ENCODE data around the gene ARSK.

The ARSK gene

GRCh38 chr5:95554647-95555548 is at the start of gene ARSK, which contains the start of gene SKIC3:
ARSK (plus strand) TSS chr5:95555101; CDS start chr5:95555279, 178 bp downstream.
SKIC3 (minus strand) TSS chr5:95554977; CDS start chr5:95547150, 7,827 bp downstream.
- H3K4me1 Mint-ChIP-seq: peaks cover 50% of the 10 kb centered on the region
- H3K4me3 Mint-ChIP-seq: peak within 1 kb of the TSS; percentile 93
- H3K36me3 Mint-ChIP-seq: peaks cover 8% of the 10 kb centered on the region
- H3K27me3 Mint-ChIP-seq: no peaks in the 10 kb centered on the region
- H3K9me3 Mint-ChIP-seq: no peaks in the 10 kb centered on the region
- H3K27ac Mint-ChIP-seq: peak within 1 kb of the TSS; percentile 98

GRCh38 chr5:95508550-95508949 is 46.4 kb upstream of the ARSK start:
- Mint-ChIP-seq H3K36me3 (peaks cover 31% of the 10 kb centered on the region), H3K27me3 (no peaks in the 10 kb centered on the region), H3K4me3 (no peak overlapping the region), H3K27ac (no peak overlapping the region), H3K9me3 (no peaks in the 10 kb centered on the region), H3K4me1 (no peaks in the 10 kb centered on the region)

- H3K4me1 Mint-ChIP-seq: no peaks in the 10 kb centered on the region
- no peaks in the 10 kb centered on the region for H3K9me3 Mint-ChIP-seq
- no peak overlapping the region for H3K4me3 Mint-ChIP-seq
- no peaks in the 10 kb centered on the region for H3K27me3 Mint-ChIP-seq
- H3K27ac Mint-ChIP-seq: no peak overlapping the region
- peaks cover 30% of the 10 kb centered on the region for H3K36me3 Mint-ChIP-seq
These were observed 43.3 kb upstream of the ARSK start for GRCh38 chr5:95511606-95512005.

- Mint-ChIP-seq H3K36me3 (peaks cover 30% of the 10 kb centered on the region), H3K4me3 (no peak overlapping the region), H3K27me3 (no peaks in the 10 kb centered on the region), H3K4me1 (peaks cover 3% of the 10 kb centered on the region), H3K27ac (no peak overlapping the region), H3K9me3 (no peaks in the 10 kb centered on the region)
These were observed 36.5 kb upstream of the ARSK start for GRCh38 chr5:95518417-95518816.

GRCh38 chr5:95519151-95519550 is 35.8 kb upstream of the ARSK start:
- no peaks in the 10 kb centered on the region for H3K27me3 Mint-ChIP-seq
- H3K36me3 Mint-ChIP-seq: peaks cover 30% of the 10 kb centered on the region
- no peak overlapping the region for H3K27ac Mint-ChIP-seq
- no peak overlapping the region for H3K4me3 Mint-ChIP-seq
- no peaks in the 10 kb centered on the region for H3K9me3 Mint-ChIP-seq
- peaks cover 3% of the 10 kb centered on the region for H3K4me1 Mint-ChIP-seq

GRCh38 chr5:95519681-95520080 is 35.2 kb upstream of the ARSK start:
- H3K9me3 Mint-ChIP-seq: no peaks in the 10 kb centered on the region
- no peak overlapping the region for H3K27ac Mint-ChIP-seq
- H3K36me3 Mint-ChIP-seq: peaks cover 30% of the 10 kb centered on the region
- no peak overlapping the region for H3K4me3 Mint-ChIP-seq
- H3K27me3 Mint-ChIP-seq: no peaks in the 10 kb centered on the region
- peaks cover 3% of the 10 kb centered on the region for H3K4me1 Mint-ChIP-seq

- H3K4me1 Mint-ChIP-seq: peaks cover 3% of the 10 kb centered on the region
- peaks cover 30% of the 10 kb centered on the region for H3K36me3 Mint-ChIP-seq
- H3K27ac Mint-ChIP-seq: no peak overlapping the region
These were observed 34.7 kb upstream of the ARSK start for GRCh38 chr5:95520206-95520605.

GRCh38 chr5:95524423-95524822 is 30.5 kb upstream of the ARSK start:
- Mint-ChIP-seq H3K4me3 (no peak overlapping the region), H3K27ac (no peak overlapping the region), H3K36me3 (peaks cover 24% of the 10 kb centered on the region), H3K4me1 (peaks cover 6% of the 10 kb centered on the region), H3K27me3 (no peaks in the 10 kb centered on the region), H3K9me3 (no peaks in the 10 kb centered on the region)

More at GRCh38 chr5:95520206-95520605, 34.7 kb upstream of the ARSK start:
- no peaks in the 10 kb centered on the region for H3K27me3 Mint-ChIP-seq
- no peak overlapping the region for H3K4me3 Mint-ChIP-seq
- H3K9me3 Mint-ChIP-seq: no peaks in the 10 kb centered on the region

- H3K4me1 Mint-ChIP-seq: peaks cover 6% of the 10 kb centered on the region
- no peaks in the 10 kb centered on the region for H3K9me3 Mint-ChIP-seq
- H3K27me3 Mint-ChIP-seq: no peaks in the 10 kb centered on the region
- H3K36me3 Mint-ChIP-seq: peaks cover 16% of the 10 kb centered on the region
- no peak overlapping the region for H3K4me3 Mint-ChIP-seq
- no peak overlapping the region for H3K27ac Mint-ChIP-seq
These were observed 28.0 kb upstream of the ARSK start for GRCh38 chr5:95526871-95527270.

- Mint-ChIP-seq H3K36me3 (peaks cover 12% of the 10 kb centered on the region), H3K4me1 (peaks cover 12% of the 10 kb centered on the region), H3K27ac (no peak overlapping the region)
These were observed 26.3 kb upstream of the ARSK start for GRCh38 chr5:95528565-95528964.

GRCh38 chr5:95530416-95530815 is 24.5 kb upstream of the ARSK start:
- Mint-ChIP-seq H3K27ac (no peak overlapping the region), H3K36me3 (peaks cover 20% of the 10 kb centered on the region), H3K4me3 (no peak overlapping the region), H3K9me3 (no peaks in the 10 kb centered on the region), H3K4me1 (peaks cover 21% of the 10 kb centered on the region), H3K27me3 (no peaks in the 10 kb centered on the region)

More at GRCh38 chr5:95528565-95528964, 26.3 kb upstream of the ARSK start:
- H3K9me3 Mint-ChIP-seq: no peaks in the 10 kb centered on the region
- no peak overlapping the region for H3K4me3 Mint-ChIP-seq
- no peaks in the 10 kb centered on the region for H3K27me3 Mint-ChIP-seq

GRCh38 chr5:95531491-95531890 is 23.4 kb upstream of the ARSK start:
- H3K4me3 Mint-ChIP-seq: no peak overlapping the region
- H3K36me3 Mint-ChIP-seq: peaks cover 19% of the 10 kb centered on the region

GRCh38 chr5:95532415-95532814 is 22.5 kb upstream of the ARSK start:
- H3K27ac Mint-ChIP-seq: peak overlapping the region; percentile 8
- H3K4me3 Mint-ChIP-seq: no peak overlapping the region
- H3K4me1 Mint-ChIP-seq: peaks cover 16% of the 10 kb centered on the region
- H3K9me3 Mint-ChIP-seq: no peaks in the 10 kb centered on the region
- no peaks in the 10 kb centered on the region for H3K27me3 Mint-ChIP-seq
- H3K36me3 Mint-ChIP-seq: peaks cover 15% of the 10 kb centered on the region

More at GRCh38 chr5:95531491-95531890, 23.4 kb upstream of the ARSK start:
- peaks cover 16% of the 10 kb centered on the region for H3K4me1 Mint-ChIP-seq
- H3K27me3 Mint-ChIP-seq: no peaks in the 10 kb centered on the region
- no peaks in the 10 kb centered on the region for H3K9me3 Mint-ChIP-seq
- H3K27ac Mint-ChIP-seq: no peak overlapping the region

GRCh38 chr5:95533106-95533505 is 21.8 kb upstream of the ARSK start:
- Mint-ChIP-seq H3K4me3 (no peak overlapping the region), H3K4me1 (peaks cover 16% of the 10 kb centered on the region), H3K27ac (no peak overlapping the region), H3K27me3 (no peaks in the 10 kb centered on the region), H3K36me3 (peaks cover 15% of the 10 kb centered on the region), H3K9me3 (no peaks in the 10 kb centered on the region)

GRCh38 chr5:95533761-95534160 is 21.1 kb upstream of the ARSK start:
- H3K4me1 Mint-ChIP-seq: peaks cover 16% of the 10 kb centered on the region
- H3K4me3 Mint-ChIP-seq: no peak overlapping the region
- no peaks in the 10 kb centered on the region for H3K27me3 Mint-ChIP-seq
- H3K9me3 Mint-ChIP-seq: no peaks in the 10 kb centered on the region
- H3K36me3 Mint-ChIP-seq: peaks cover 15% of the 10 kb centered on the region
- no peak overlapping the region for H3K27ac Mint-ChIP-seq

- H3K4me1 Mint-ChIP-seq: peaks cover 19% of the 10 kb centered on the region
- no peak overlapping the region for H3K4me3 Mint-ChIP-seq
These were observed 17.4 kb upstream of the ARSK start for GRCh38 chr5:95537501-95537900.

More at GRCh38 chr5:95537501-95537900, 17.4 kb upstream of the ARSK start:
- H3K9me3 Mint-ChIP-seq: no peaks in the 10 kb centered on the region
- no peaks in the 10 kb centered on the region for H3K27me3 Mint-ChIP-seq
- H3K27ac Mint-ChIP-seq: no peak overlapping the region
- H3K36me3 Mint-ChIP-seq: peaks cover 30% of the 10 kb centered on the region
